Femur (tissue), 1 donor: ENCODE results near the gene MARS1.
"Not testable (repeated sequence)": the region's sequence is repeated elsewhere in the genome, so short reads cannot be mapped to it uniquely, and the experiment has no call there.

ENCODE experiments used
- DNase-seq: peaks from one replicate; pipeline ENCODE4 v3.0.0-alpha.2; 2017

The MARS1 gene

GRCh38 chr12:57553343-57554202 lies 65.7 kb downstream of the MARS1 start:
- no peak for DNase-seq

GRCh38 chr12:57554453-57554852 lies 66.6 kb downstream of the MARS1 start:
- DNase-seq: no peak

GRCh38 chr12:57554897-57555296 lies 67.0 kb downstream of the MARS1 start:
- no peak for DNase-seq

GRCh38 chr12:57558864-57559263 lies 71.0 kb downstream of the MARS1 start:
- DNase-seq: no peak

GRCh38 chr12:57560516-57560915 lies 72.6 kb downstream of the MARS1 start:
- no peak for DNase-seq

- DNase-seq: not testable (repeated sequence)
Measured at GRCh38 chr12:57561117-57561516, 73.2 kb downstream of the MARS1 start.

- DNase-seq: no peak
Measured at GRCh38 chr12:57563358-57563757, 75.5 kb downstream of the MARS1 start.

GRCh38 chr12:57564178-57564740 lies 76.4 kb downstream of the MARS1 start:
- DNase-seq: no peak
